Body of pancreas (tissue), 4 donors: Measurements from ENCODE around the gene ARHGAP4. TPM values are rescaled to one million over a fixed set of nuclear protein-coding genes. Genes with fewer than 3 reads are reported as not detected.

Experiments used
- ATAC-seq: fragments of 150-250 bp; one replicate; pipeline ENCODE4 v1.9.1; 2016
- DNase-seq, 4 donors: peaks; one replicate each; pipeline ENCODE4 v3.0.0-alpha.2; 2019
- H3K27ac ChIP-seq, 4 donors: fragments of 200-600 bp; sonication (generic); 1 replicate in 3 of 4; 2 replicates in 1 of 4; pipeline versions ENCODE4 v1.5.1 to v1.6.1; 2016 to 2019; ENCODE audit warnings: mild to moderate bottlenecking in 1 of 4, mixed read lengths in 1 of 4, moderate library complexity in 1 of 4
- H3K27me3 ChIP-seq, 2 donors: fragments of 200-600 bp; sonication (generic); one replicate each; pipeline ENCODE4 v1.6.0; 2016; ENCODE audit warnings: mild to moderate bottlenecking in 1 of 2
- H3K36me3 ChIP-seq, 2 donors: fragments of 200-600 bp; sonication (generic); replicated peaks in 1 of 2; 2 replicates each; pipeline ENCODE4 v1.5.1; 2016; ENCODE audit warnings: low read depth in 2 of 2; ENCODE audit not compliant: insufficient read depth in 1 of 2
- H3K4me1 ChIP-seq: fragments of 200-600 bp; sonication (generic); one replicate; pipeline ENCODE4 v1.6.0; 2016
- H3K4me3 ChIP-seq, 2 donors: fragments of 200-600 bp; sonication (generic); 1 replicate in 1 of 2; 2 replicates in 1 of 2; pipeline ENCODE4 v1.5.1; 2016 to 2019
- H3K9me3 ChIP-seq, 3 donors: fragments of 200-600 bp; sonication (generic); 1 replicate in 2 of 3; 2 replicates in 1 of 3; pipeline ENCODE4 v1.5.1; 2016
- POLR2A ChIP-seq, 3 donors: fragments of 450-650 bp; IDR thresholded peaks; one replicate each; pipeline ENCODE4 v1.6.1; 2016; ENCODE audit warnings: antibody characterized with exemption in 3 of 3, mild to moderate bottlenecking in 2 of 3
- WGBS, 2 donors: methylation state at CpG; one replicate each; pipeline ENCODE4 v1.1.5; 2017; 5-methylcytosine and 5-hydroxymethylcytosine counted together
- intact Hi-C: fragments of 100-400 bp; cut with DNase I; formaldehyde crosslinking; loops from one replicate; pipeline ENCODE4 v1.15.1; 2023
- total RNA-seq, 2 donors: library from RNA; depleted of rRNA; stranded (reverse); fragments of >200 nt; gene quantifications; one replicate each; pipeline ENCODE4 v1.1.0, GENCODE V29; 2016
- TF ChIP-seq, protein P1 (sequence below), 7 experiments: fragments of 450-650 bp in 4 of 7; fragments of 200-600 bp in 3 of 7; sonication (generic) in 3 of 7; IDR thresholded peaks; one replicate each; pipeline ENCODE4 v1.5.1; 2016 to 2019; ENCODE audit warnings: antibody characterized with exemption in 7 of 7

The ARHGAP4 gene
- total RNA-seq, 2 donors from 2014 or later: 8.6 to 16.6 TPM

DNA sequence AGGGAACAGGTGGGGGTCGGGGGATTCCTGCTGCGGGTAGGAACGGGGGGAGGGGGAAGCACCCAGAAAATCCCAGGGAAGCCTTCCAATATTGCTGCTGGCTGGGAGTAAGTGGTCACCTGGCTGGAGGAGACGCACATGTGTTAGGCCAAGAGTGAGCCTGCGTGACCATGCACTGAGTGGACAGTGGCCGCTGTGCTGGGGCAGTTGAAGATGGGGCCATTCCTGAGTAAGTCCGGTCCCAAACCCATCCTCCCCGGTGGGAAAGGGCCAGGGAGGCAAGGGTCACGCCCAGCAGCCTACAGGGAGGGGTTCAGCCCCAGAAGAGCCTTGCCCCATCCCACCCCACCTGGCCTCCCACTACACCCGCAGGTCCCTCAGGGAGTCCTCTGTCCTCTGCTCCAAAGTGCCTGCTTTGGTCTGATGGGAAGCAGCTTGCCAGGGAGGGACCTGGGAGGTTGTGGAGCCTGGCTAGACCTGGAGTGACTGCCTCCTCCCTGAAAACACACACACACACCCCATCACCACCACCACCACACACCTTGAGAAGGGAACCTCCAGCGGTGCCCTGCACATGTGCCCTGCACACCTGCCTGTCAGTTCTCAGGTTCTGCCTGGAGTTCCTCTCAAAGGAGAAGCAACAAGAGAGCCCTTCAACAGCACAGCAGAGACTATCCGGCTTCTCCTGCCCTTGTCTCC, 46.2 kb downstream of the ARHGAP4 start:
- 40% methylated on average over 10 of the region's 12 CpGs; no CpG with 5 or more reads in 1 of the 2 donors for WGBS, 2 donors
- Histone ChIP-seq H3K9me3 (no peaks in the 10 kb centered on the region), H3K4me1 (no peaks in the 10 kb centered on the region), H3K36me3 (no peaks in the 10 kb centered on the region), H3K27ac (no peak overlapping the region), H3K4me3 (no peak overlapping the region), H3K27me3 (no peaks in the 10 kb centered on the region)
- DNase-seq: no peak
- intact Hi-C loops: no loop called here
- TF ChIP-seq POLR2A (IDR thresholded peaks at IDR 0.05): no peak
- TF ChIP-seq, protein P1, sequence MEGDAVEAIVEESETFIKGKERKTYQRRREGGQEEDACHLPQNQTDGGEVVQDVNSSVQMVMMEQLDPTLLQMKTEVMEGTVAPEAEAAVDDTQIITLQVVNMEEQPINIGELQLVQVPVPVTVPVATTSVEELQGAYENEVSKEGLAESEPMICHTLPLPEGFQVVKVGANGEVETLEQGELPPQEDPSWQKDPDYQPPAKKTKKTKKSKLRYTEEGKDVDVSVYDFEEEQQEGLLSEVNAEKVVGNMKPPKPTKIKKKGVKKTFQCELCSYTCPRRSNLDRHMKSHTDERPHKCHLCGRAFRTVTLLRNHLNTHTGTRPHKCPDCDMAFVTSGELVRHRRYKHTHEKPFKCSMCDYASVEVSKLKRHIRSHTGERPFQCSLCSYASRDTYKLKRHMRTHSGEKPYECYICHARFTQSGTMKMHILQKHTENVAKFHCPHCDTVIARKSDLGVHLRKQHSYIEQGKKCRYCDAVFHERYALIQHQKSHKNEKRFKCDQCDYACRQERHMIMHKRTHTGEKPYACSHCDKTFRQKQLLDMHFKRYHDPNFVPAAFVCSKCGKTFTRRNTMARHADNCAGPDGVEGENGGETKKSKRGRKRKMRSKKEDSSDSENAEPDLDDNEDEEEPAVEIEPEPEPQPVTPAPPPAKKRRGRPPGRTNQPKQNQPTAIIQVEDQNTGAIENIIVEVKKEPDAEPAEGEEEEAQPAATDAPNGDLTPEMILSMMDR (IDR thresholded peaks at IDR 0.05): no peak
- no peak for ATAC-seq

DNA sequence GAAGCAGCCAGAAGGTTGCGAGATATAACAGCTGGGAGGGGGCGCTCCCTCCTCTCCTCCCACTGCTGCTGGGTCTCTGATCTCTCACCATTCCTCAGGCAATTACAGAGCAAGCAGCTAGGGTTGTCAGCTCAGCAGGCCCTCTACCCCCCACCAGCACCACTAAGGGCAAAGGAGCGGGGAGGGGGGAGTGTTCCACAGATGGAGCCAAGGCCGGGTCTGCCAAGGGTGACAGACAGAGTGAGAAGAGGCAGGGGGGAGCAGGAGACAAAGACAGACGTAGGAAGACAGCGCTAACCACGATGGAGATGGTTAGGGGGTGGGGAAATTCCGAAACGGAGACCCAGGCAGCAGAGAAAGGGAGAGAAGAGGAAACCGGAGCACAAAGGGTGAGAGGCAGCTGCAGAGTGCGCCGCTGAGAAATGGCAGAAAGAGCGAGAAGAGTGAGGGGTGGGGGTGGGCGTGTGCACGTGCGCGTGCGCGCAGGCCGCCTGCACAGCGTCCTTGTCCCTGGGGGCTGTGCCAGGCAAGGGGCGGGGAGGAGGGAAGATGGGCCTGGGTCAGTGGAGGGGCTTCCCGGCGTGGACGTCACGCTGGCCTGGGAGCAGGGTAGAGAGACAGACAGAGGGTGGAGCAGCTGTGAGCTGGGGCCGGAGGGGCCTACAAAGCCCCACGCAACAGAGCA, 47.0 kb downstream of the ARHGAP4 start:
- no peak for ATAC-seq
- Histone ChIP-seq H3K27ac (no peak overlapping the region), H3K9me3 (no peaks in the 10 kb centered on the region), H3K4me3 (no peak overlapping the region), H3K4me1 (no peaks in the 10 kb centered on the region), H3K27me3 (no peaks in the 10 kb centered on the region), H3K36me3 (no peaks in the 10 kb centered on the region)
- WGBS, 2 donors: 4 to 5% methylated on average over 9 to 16 of the region's 28 CpGs
- no peak for DNase-seq
- no peak for TF ChIP-seq POLR2A (IDR thresholded peaks at IDR 0.05)
- TF ChIP-seq, protein P1 (IDR thresholded peaks at IDR 0.05): no peak
- intact Hi-C loops: no loop called here

DNA sequence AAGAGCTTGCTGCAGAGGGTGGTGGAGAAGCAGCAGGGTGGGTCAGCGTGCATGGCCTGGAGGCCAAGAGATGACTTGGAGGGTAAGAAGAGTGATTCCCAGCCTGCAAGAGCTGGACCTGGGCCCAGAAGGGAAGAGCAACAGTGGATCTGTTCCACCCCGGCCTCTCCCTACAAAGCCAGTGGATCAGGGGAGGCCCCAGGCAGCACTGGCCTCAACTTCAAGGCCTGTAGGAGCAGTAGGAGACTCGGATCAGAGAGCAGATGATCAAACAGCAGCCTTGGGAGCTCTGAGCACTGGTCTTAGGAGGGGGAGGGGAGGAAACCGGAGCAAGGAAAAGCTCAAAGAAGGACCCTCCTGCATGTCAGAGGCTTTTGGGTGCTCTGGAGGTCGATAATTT, 47.7 kb downstream of the ARHGAP4 start:
- no peaks in the 10 kb centered on the region for H3K9me3 ChIP-seq
- TF ChIP-seq POLR2A (IDR thresholded peaks at IDR 0.05): no peak
- TF ChIP-seq, protein P1 (IDR thresholded peaks at IDR 0.05): no peak

DNA sequence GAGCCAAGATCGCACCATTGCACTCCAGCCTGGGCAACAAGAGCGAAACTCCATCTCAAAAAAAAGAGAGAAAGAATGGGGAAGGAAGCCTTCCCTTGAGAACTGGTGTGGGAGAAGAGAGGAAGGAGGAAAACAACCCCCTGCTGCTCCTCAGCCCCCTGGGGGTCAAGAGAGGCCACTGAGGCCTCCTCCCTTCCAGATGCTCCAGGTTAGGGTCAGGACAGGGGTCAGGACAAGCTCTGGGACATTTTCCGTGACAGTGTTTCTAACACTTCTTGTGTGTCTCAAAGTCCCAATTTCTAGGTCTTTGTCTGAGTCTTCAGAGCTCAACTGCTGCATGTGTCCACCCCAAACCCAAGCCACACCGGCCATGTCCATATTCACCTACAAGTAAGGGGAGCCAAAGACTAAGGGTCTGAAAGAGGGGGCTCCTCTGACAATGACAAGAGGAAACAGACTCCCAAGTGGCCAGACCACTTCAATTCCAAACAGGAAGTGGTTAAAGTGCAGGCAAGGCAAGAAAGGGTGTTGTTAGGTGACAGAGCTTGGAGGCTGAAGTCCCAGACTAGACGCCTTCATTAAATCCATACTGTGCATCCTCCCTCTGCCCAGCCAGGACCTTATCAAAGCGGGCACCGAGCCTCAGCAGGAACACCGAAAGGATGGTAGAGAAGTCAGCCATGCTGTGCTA, 48.3 kb downstream of the ARHGAP4 start:
- intact Hi-C loops: no loop called here
- Histone ChIP-seq H3K27ac (no peak overlapping the region), H3K36me3 (no peaks in the 10 kb centered on the region), H3K4me1 (no peaks in the 10 kb centered on the region), H3K27me3 (no peaks in the 10 kb centered on the region), H3K9me3 (no peaks in the 10 kb centered on the region), H3K4me3 (no peak overlapping the region)
- ATAC-seq (no peak), DNase-seq (no peak)
- TF ChIP-seq POLR2A (IDR thresholded peaks at IDR 0.05): no peak
- TF ChIP-seq, protein P1 (IDR thresholded peaks at IDR 0.05): no peak
- WGBS, 2 donors: 62 to 77% methylated on average over 4 to 8 of the region's 8 CpGs

More for the DNA sequence above, 47.7 kb downstream of the ARHGAP4 start:
- WGBS, 2 donors: 39 to 41% methylated on average over 4 to 5 of the region's 5 CpGs
- no peak overlapping the region for H3K4me3 ChIP-seq
- intact Hi-C loops: no loop called here
- no peaks in the 10 kb centered on the region for H3K27me3 ChIP-seq
- no peaks in the 10 kb centered on the region for H3K4me1 ChIP-seq
- ATAC-seq (no peak), DNase-seq (no peak)
- H3K27ac ChIP-seq: no peak overlapping the region
- H3K36me3 ChIP-seq: no peaks in the 10 kb centered on the region
